HL-60/S4 (cell line): Measurements from ENCODE around the gene SALL1.

Source experiments
- in situ Hi-C: fragments of 300-500 bp; cut with MboI; formaldehyde crosslinking; loops from 2 replicates; pipeline ENCODE4 v1.14.3; 2022; ENCODE audit warnings: low sequenced_read_pairs

SALL1 gene

DNA sequence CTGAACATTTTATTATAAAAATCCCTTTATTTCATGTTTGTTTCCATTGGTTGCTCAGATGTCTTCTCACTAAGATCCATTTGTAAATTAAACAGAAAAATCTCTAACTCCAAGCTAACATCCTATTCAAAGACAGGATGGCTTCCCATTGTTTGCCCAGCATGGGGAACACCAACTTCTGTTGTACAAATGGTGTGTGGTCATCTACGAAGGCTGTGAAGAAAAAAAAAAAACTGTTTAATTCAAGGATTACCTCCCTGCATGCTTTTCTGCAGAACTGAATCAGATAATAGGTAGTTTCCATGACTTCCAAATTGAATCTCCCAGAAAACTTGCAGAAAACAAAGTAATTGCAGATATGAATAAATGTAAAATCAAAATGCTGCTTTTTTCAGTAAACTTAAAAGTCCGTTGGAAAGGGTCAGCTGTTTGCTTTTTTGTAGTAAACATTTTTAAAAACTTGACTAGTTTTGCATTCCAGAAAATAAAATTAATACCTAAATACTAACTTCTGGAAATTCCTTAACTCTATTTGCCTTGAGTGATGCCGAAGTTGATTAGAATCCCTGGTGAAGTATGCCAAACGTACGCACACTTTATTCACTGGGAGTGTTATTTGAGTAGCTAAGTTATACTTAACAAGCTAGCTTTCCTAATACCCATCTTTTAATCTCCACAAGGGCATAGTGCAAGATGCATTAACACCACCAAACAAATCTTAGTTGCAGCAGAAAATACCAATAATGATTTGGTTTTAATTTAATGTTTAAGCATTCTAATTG is 7.7 kb downstream of the SALL1 start:
- in situ Hi-C loops = no loop called here

- in situ Hi-C loops = no loop called here
Observed at GRCh38 chr16:51141541-51141940, 9.5 kb downstream of the SALL1 start.

DNA sequence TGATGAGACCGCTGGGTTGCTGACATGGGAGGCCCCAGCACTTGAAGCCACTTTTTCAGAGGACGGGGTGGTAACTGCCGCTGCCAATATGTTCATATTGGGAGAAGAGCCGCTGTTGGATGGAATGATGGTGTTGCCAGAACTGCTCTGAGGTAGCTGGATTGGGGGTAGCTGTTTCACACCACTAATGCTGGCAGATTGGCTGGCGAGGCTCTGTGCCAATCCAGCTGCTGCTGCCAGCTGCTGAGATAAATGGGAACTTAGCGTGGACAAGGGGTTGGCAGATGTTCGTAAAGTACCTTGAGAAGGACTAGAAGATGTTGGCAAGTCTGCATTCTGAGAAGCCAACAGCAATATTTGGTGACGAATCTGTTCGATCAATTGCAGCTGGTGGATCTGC is 10.0 kb downstream of the SALL1 start:
- in situ Hi-C loops = no loop called here

DNA sequence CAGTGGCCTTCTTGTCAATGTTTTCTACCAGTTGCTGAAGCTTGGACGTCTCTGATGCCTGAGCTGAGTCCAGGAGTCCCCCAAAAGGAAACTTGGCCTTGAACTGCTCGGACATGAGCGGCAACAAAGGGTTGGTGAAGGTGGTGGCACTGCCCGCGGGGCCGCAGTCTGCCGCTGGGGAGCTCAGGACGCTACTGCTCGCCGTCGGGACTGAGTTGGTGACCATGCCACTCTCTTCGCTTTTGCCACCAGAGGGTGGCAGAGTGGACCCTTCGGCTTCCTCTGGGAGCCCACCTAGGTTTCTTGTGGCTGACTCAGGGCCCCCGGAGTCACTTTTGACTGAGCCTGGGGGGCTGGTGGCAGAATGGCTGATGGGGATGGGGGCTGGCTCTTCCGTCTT is 11.0 kb downstream of the SALL1 start:
- in situ Hi-C loops = no loop called here

GRCh38 chr16:51139568-51139967 is 11.5 kb downstream of the SALL1 start:
- in situ Hi-C loops = no loop called here

DNA sequence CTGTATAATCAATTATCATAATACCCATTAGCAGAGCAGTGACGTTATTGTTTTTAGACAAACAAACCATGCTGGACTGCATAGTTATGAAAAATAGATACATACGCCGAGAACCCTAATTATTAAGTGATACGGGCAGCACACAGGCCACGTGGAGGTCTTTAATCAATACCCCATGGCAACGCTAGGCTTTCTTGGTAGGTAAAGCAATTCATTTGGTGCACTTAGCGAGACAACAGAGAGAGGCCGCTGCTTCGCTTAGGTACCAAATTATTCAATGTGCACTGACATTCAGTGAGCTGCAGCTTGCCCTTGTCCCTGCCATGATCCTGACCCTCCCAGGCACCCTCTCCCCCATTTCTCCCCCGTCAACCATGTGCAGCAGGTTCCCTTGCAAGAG is 12.9 kb downstream of the SALL1 start:
- in situ Hi-C loops = no loop called here

- in situ Hi-C loops = no loop called here
Observed at GRCh38 chr16:51137097-51137496, 14.0 kb downstream of the SALL1 start.

DNA sequence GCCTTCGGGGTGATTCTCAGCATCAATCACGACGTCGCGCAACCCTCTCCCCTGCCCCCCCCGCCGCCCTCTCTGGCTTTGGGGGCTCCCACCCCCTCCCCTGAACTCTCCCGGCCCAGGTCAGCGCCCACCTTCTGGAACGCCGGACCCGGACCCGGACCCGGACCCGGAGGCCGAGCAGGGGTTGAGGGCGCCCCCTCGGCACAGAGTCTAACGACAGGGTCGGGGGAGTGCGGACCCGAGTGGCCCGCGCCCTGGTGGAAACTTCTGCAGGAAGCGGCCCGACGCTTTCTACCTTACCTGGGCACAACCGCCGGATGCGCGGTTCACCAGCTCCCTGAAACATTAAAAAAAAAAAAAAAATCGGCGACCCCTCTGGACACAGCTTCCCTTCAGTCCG is 16.2 kb downstream of the SALL1 start:
- in situ Hi-C loops = no loop called here

- in situ Hi-C loops = no loop called here
Observed at GRCh38 chr16:51134269-51134812, 16.7 kb downstream of the SALL1 start.

GRCh38 chr16:51133688-51134087 is 17.4 kb downstream of the SALL1 start:
- in situ Hi-C loops = no loop called here

- in situ Hi-C loops = no loop called here
Observed at GRCh38 chr16:51133183-51133582, 17.9 kb downstream of the SALL1 start.

- in situ Hi-C loops = no loop called here
Observed at GRCh38 chr16:51132490-51133115, 18.5 kb downstream of the SALL1 start.

GRCh38 chr16:51131619-51132018 is 19.5 kb downstream of the SALL1 start:
- in situ Hi-C loops = no loop called here

- in situ Hi-C loops = no loop called here
Observed at GRCh38 chr16:51129105-51129504, 22.0 kb downstream of the SALL1 start.

DNA sequence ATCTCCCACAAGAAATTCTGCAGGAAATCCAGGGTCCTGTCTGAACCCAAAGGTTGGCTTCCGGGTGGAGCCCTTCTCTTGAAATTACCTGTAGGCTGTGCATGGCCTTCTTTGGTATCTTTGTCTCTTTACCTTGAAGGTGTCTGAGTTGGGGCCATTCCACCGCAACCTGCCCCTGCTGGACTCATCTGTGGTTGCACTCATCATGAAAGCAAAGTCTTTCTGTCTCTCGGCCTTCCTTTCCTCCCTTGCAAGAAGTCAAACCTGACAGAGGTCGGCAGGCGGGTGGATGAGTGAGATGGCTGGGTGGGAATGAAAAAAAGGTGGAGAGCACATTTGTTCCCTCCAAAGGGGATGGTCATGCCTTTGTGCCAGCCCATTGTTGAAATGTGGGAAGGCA is 25.1 kb downstream of the SALL1 start:
- in situ Hi-C loops = no loop called here

GRCh38 chr16:51124896-51125295 is 26.2 kb downstream of the SALL1 start:
- in situ Hi-C loops = no loop called here

- in situ Hi-C loops = no loop called here
Observed at GRCh38 chr16:51121850-51122249, 29.2 kb downstream of the SALL1 start.

DNA sequence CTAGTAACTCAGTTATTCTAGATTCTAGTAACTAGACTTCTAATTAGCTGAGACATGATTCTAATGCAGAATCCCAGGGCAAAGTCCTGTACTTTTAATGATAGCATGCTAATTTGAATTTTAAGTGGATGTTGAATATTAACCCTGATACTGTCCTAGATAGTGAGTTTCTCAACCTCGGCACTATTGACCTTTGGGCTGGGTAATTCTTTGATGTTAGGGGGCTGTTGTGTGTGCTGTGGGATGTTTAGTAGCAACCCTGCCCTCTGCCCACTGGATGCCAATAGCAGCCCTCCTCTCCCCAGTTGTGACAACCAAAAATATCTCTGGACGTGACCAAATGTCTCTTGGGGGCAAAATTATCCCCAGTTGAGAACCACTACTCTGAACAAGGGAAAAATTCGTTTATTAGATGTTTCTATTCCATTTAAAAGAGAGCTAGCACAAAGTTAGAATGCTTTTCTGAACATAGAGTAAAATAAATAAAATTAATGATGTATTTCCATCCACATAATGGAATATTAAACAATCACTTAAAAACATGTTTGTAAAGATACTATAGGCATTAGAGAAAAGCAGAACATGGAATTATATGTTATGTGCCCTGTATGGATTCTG is 30.2 kb downstream of the SALL1 start:
- in situ Hi-C loops = no loop called here

DNA sequence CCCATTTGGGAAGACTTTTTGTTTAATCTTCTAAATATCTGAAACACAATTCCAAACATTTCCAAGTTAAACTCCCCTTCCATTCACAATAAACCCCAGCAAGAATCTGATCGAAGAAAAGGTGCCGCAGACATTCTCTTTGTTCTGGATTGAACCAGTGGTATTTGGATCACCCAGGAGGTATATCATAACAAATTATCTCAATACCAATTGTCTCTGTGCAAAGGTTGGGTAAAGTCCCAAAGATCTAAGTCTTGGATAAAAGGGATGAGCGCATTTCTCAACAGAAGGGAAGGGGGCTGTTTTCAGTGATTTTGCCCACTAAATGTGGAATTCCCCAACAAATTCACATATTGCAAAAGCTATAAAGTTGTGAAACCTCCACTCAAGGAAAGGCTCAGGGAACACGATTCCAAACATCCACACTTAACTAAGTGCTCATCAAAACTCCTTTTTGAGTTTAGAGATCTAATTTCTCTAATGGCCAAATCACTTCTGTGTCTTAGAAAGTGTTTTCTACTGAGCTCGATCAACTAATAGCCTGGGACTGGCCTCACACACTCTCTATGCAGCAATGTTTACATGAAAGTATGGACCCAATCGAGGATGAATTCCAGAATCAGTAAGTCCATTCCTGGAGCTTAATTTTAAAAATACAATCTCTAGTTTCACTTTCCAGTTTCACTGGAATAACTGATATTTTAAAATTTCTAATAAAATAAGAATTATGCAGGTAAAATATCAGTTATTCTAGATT is 30.9 kb downstream of the SALL1 start:
- in situ Hi-C loops = no loop called here

- in situ Hi-C loops = no loop called here
Observed at GRCh38 chr16:51119556-51119955, 31.5 kb downstream of the SALL1 start.

- in situ Hi-C loops = no loop called here
Observed at GRCh38 chr16:51116353-51116752, 34.7 kb downstream of the SALL1 start.
